IMR-90 (cell line): Measurements from ENCODE around the gene LRRTM4. TPM values are rescaled to one million over a fixed set of nuclear protein-coding genes. Genes with fewer than 3 reads are reported as not detected.

Source experiments
- ATAC-seq: fragments of 200-7000 bp; cut with Tn5 transposase; 2 replicates; pipeline ENCODE4 v1.9.1; 2020; ENCODE audit warnings: low read depth, mild to moderate bottlenecking, moderate library complexity
- BruUV-seq: library from RNA; stranded (reverse); fragments of 400-500 nt; replicated peaks from 2 replicates; lab custom pipeline; 2021; lab: Mats Ljungman, UMichigan
- CTCF ChIA-PET: fragments of 300-600 bp; formaldehyde crosslinking; extraction: SDS; loops from one replicate; lab custom pipeline; 2021; ENCODE audit warnings: antibody characterized with exemption; lab: Yijun Ruan, JAX
- POLR2A ChIA-PET: fragments of 300-600 bp; sonication (Branson Sonifier 250); formaldehyde crosslinking; loops from one replicate; lab custom pipeline; 2022; ENCODE audit warnings: antibody characterized with exemption; ENCODE audit not compliant: unreplicated experiment; lab: Charles Lee
- DNase-seq: peaks from one replicate; pipeline ENCODE4 v3.0.0; 2013
- H2AFZ ChIP-seq: replicated peaks from 2 replicates; pipeline ENCODE3; 2013; ENCODE audit warnings: low read length, mild to moderate bottlenecking; ENCODE audit not compliant: poor library complexity
- H2AK5ac ChIP-seq: 2 replicates; pipeline ENCODE4 v1.6.1; 2013; ENCODE audit warnings: low read depth, low read length, inconsistent platforms
- H2AK9ac ChIP-seq: replicated peaks from 2 replicates; pipeline ENCODE3; 2013; ENCODE audit warnings: mild to moderate bottlenecking, low read depth, low read length, moderate library complexity; ENCODE audit not compliant: poor library complexity
- H2BK120ac ChIP-seq: 2 replicates; pipeline ENCODE4 v1.6.1; 2013; ENCODE audit warnings: low read depth, low read length, inconsistent platforms
- H2BK15ac ChIP-seq: 3 replicates; pipeline ENCODE4 v1.6.1; 2013; ENCODE audit warnings: low read depth, low read length, inconsistent platforms
- H2BK20ac ChIP-seq: 2 replicates; pipeline ENCODE4 v1.6.1; 2013; ENCODE audit warnings: low read depth, mild to moderate bottlenecking, inconsistent platforms, low read length, moderate library complexity
- H2BK5ac ChIP-seq: 2 replicates; pipeline ENCODE4 v1.6.1; 2013; ENCODE audit warnings: mild to moderate bottlenecking, low read depth, low read length, inconsistent platforms; ENCODE audit not compliant: poor library complexity, severe bottlenecking
- H3K14ac ChIP-seq: replicated peaks from 2 replicates; pipeline ENCODE4 v1.6.1; 2013; ENCODE audit warnings: low read depth, low read length, inconsistent platforms
- H3K18ac ChIP-seq: 2 replicates; pipeline ENCODE4 v1.6.1; 2013; ENCODE audit warnings: low read depth, low read length, control low read depth
- H3K23ac ChIP-seq: 2 replicates; pipeline ENCODE4 v1.6.1; 2013; ENCODE audit warnings: low read depth, low read length, inconsistent platforms
- H3K27ac ChIP-seq: 2 replicates; pipeline ENCODE4 v1.5.1; 2013; ENCODE audit warnings: mild to moderate bottlenecking, control low read depth, low read length; ENCODE audit not compliant: insufficient read depth
- H3K27me3 ChIP-seq: 2 replicates; pipeline ENCODE4 v1.6.1; 2013; ENCODE audit warnings: low read length; ENCODE audit not compliant: control insufficient read depth, insufficient read depth
- H3K36me3 ChIP-seq: 2 replicates; pipeline ENCODE4 v1.6.1; 2013; ENCODE audit warnings: low read length, mixed read lengths; ENCODE audit not compliant: control insufficient read depth, insufficient read depth
- H3K4ac ChIP-seq: 2 replicates; pipeline ENCODE4 v1.6.1; 2013; ENCODE audit warnings: low read depth, low read length, inconsistent platforms
- H3K4me1 ChIP-seq: 2 replicates; pipeline ENCODE4 v1.6.1; 2013; ENCODE audit warnings: low read length, mixed read lengths; ENCODE audit not compliant: control insufficient read depth, insufficient read depth
- H3K4me2 ChIP-seq: 2 replicates; pipeline ENCODE4 v1.6.1; 2013; ENCODE audit warnings: low read depth, mild to moderate bottlenecking, control low read depth, low read length, moderate library complexity
- H3K4me3 ChIP-seq: 2 replicates; pipeline ENCODE4 v1.5.1; 2013; ENCODE audit warnings: low read depth, mild to moderate bottlenecking, control low read depth, low read length, moderate library complexity; ENCODE audit not compliant: insufficient read depth
- H3K56ac ChIP-seq: 2 replicates; pipeline ENCODE4 v1.6.1; 2013; ENCODE audit warnings: low read length, inconsistent platforms; ENCODE audit not compliant: insufficient read depth; ENCODE audit errors: extremely low read depth
- H3K79me1 ChIP-seq, 2 experiments: 2 replicates each; pipeline ENCODE4 v1.6.1; 2013; ENCODE audit warnings: low read length in 2 of 2, inconsistent platforms in 1 of 2, low read depth in 1 of 2
- H3K9ac ChIP-seq: 2 replicates; pipeline ENCODE4 v1.6.1; 2013; ENCODE audit warnings: low read depth, low read length, control low read depth
- H3K9me1 ChIP-seq: 2 replicates; pipeline ENCODE4 v1.6.1; 2013; ENCODE audit warnings: low read length, inconsistent platforms; ENCODE audit not compliant: insufficient read depth
- H3K9me3 ChIP-seq: 2 replicates; pipeline ENCODE4 v1.6.1; 2013; ENCODE audit warnings: low read length; ENCODE audit not compliant: control insufficient read depth, insufficient read depth
- H4K20me1 ChIP-seq: 2 replicates; pipeline ENCODE4 v1.6.1; 2013; ENCODE audit warnings: low read length, inconsistent platforms; ENCODE audit not compliant: insufficient read depth
- H4K5ac ChIP-seq: 2 replicates; pipeline ENCODE4 v1.6.1; 2013; ENCODE audit warnings: mild to moderate bottlenecking, low read depth, low read length, control low read depth
- H4K8ac ChIP-seq, 2 experiments: 2 replicates each; pipeline ENCODE4 v1.6.1; 2013; ENCODE audit warnings: low read depth in 2 of 2, low read length in 2 of 2, control low read depth in 1 of 2, inconsistent platforms in 1 of 2
- H4K91ac ChIP-seq: 2 replicates; pipeline ENCODE4 v1.6.1; 2013; ENCODE audit warnings: low read depth, low read length, inconsistent platforms; ENCODE audit not compliant: insufficient read depth
- CEBPB ChIP-seq: IDR thresholded peaks from 2 replicates; pipeline ENCODE4 v1.6.1; 2012; ENCODE audit warnings: low read depth, low read length, improper control_type of control experiment
- CTCF ChIP-seq: conservative IDR thresholded peaks from 2 replicates; pipeline ENCODE4 v1.5.1; 2012; ENCODE audit warnings: mild to moderate bottlenecking, low read depth, low read length, improper control_type of control experiment
- MAZ ChIP-seq: IDR thresholded peaks from 2 replicates; pipeline ENCODE4 v1.6.1; 2012; ENCODE audit warnings: low read depth, mild to moderate bottlenecking, low read length, improper control_type of control experiment, moderate library complexity, borderline replicate concordance
- MXI1 ChIP-seq: IDR thresholded peaks from 2 replicates; pipeline ENCODE4 v1.6.1; 2012; ENCODE audit warnings: low read depth, mild to moderate bottlenecking, low read length, moderate library complexity, borderline replicate concordance
- NFE2L2 ChIP-seq: fragments of 150-350 bp; IDR thresholded peaks from 2 replicates; pipeline ENCODE4 v1.6.1; 2016; ENCODE audit warnings: low read depth, mild to moderate bottlenecking, low read length
- RFX5 ChIP-seq: IDR thresholded peaks from 2 replicates; pipeline ENCODE4 v1.8.0; 2012; ENCODE audit warnings: low read depth, mild to moderate bottlenecking, low read length, moderate library complexity
- dilution Hi-C: fragments of 300-500 bp; cut with HindIII; formaldehyde crosslinking; loops from one replicate; pipeline ENCODE4 v1.14.3; 2018; ENCODE audit warnings: low sequenced_read_pairs; ENCODE audit not compliant: unreplicated experiment
- in situ Hi-C: fragments of 300-500 bp; cut with MboI; formaldehyde crosslinking; loops from 3 replicates; pipeline ENCODE4 v1.14.3; 2019; ENCODE audit warnings: low sequenced_read_pairs, inconsistent platforms, mixed read lengths
- intact Hi-C: fragments of 100-400 bp; cut with micrococcal nuclease; formaldehyde crosslinking; loops from 2 replicates; pipeline ENCODE4 v1.10.0; 2022
- polyA plus RNA-seq, 3 experiments: library from polyadenylated mRNA; depleted of rRNA; stranded (reverse); fragments of >200 nt; gene quantifications; 2 replicates each; pipeline ENCODE4 v1.2.3, GENCODE V29; 2012; ENCODE audit warnings: low replicate concordance in 1 of 3
- total RNA-seq: library from RNA; depleted of rRNA; stranded (reverse); fragments of >200 nt; gene quantifications from 2 replicates; pipeline ENCODE4 v1.2.3, GENCODE V29; 2012
- TF ChIP-seq, protein P1 (sequence below): fragments of 150-350 bp; IDR thresholded peaks from 2 replicates; pipeline ENCODE4 v1.6.1; 2017; ENCODE audit warnings: mild to moderate bottlenecking, antibody characterized with exemption, low read length, low read depth
- TF ChIP-seq, protein P2 (sequence below): fragments of 150-350 bp; IDR thresholded peaks from 2 replicates; pipeline ENCODE4 v1.6.1; 2016; ENCODE audit warnings: low read depth, mild to moderate bottlenecking, low read length, moderate library complexity, borderline replicate concordance

Gene LRRTM4
- total and polyA plus RNA-seq, 2 of the 4 experiments (the other 2 are of a cell fraction) = not detected

DNA sequence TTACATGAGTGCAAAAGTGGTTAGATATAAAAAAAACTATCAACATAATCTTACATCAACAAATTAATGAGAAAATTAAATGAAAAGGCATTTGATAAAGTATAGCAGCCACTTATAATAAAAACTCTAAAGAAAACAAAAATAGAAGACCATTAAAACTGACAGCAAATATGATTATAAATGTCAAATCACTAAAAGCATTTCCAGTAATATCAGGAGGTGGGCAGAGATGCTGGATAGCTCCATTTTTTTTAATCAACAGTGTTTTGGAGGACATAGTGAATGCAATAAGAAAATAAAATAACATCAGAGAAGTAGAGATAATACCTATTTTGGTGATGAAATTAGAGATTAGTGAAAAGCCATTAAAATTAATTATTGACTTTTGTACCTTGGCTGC is 173.4 kb downstream of the LRRTM4 start:
- Histone ChIP-seq H2AK5ac (no peak overlapping the region), H3K4me1 (no peaks in the 10 kb centered on the region), H3K4me3 (no peak overlapping the region), H3K14ac (no peak overlapping the region), H3K9ac (no peak overlapping the region), H2AK9ac (no peak overlapping the region), H2AFZ (no peak overlapping the region), H3K36me3 (no peaks in the 10 kb centered on the region), H4K5ac (no peak overlapping the region), H2BK120ac (no peak overlapping the region), H2BK15ac (no peak overlapping the region), H2BK20ac (no peak overlapping the region), H3K4ac (no peak overlapping the region), H3K23ac (no peak overlapping the region), H3K4me2 (no peak overlapping the region), H4K8ac (no peak overlapping the region), H2BK5ac (no peak overlapping the region), H3K79me1 (no peaks in the 10 kb centered on the region), H3K18ac (no peak overlapping the region), H4K91ac (no peak overlapping the region), H3K27me3 (no peaks in the 10 kb centered on the region), H4K20me1 (no peaks in the 10 kb centered on the region), H3K9me1 (no peaks in the 10 kb centered on the region), H3K56ac (no peak overlapping the region), H3K27ac (no peak overlapping the region), H3K9me3 (no peaks in the 10 kb centered on the region)
- no TSS peak for BruUV-seq
- DNase-seq (no peak), ATAC-seq (no peak)
- ChIA-PET POLR2A (no interaction called here), CTCF (interaction anchor here (0.6 kb wide), 1 partner anchor 332 kb away, joined by 4 read pairs; no protein-coding TSS in a partner anchor)
- dilution Hi-C loops (no loop called here), in situ Hi-C loops (no loop called here), intact Hi-C loops (no loop called here)
- TF ChIP-seq CTCF = no peak
- TF ChIP-seq, protein P1, sequence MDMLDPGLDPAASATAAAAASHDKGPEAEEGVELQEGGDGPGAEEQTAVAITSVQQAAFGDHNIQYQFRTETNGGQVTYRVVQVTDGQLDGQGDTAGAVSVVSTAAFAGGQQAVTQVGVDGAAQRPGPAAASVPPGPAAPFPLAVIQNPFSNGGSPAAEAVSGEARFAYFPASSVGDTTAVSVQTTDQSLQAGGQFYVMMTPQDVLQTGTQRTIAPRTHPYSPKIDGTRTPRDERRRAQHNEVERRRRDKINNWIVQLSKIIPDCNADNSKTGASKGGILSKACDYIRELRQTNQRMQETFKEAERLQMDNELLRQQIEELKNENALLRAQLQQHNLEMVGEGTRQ = no peak
- TF ChIP-seq, protein P2, sequence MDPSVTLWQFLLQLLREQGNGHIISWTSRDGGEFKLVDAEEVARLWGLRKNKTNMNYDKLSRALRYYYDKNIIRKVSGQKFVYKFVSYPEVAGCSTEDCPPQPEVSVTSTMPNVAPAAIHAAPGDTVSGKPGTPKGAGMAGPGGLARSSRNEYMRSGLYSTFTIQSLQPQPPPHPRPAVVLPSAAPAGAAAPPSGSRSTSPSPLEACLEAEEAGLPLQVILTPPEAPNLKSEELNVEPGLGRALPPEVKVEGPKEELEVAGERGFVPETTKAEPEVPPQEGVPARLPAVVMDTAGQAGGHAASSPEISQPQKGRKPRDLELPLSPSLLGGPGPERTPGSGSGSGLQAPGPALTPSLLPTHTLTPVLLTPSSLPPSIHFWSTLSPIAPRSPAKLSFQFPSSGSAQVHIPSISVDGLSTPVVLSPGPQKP = no peak
- no peak for TF ChIP-seq NFE2L2
- TF ChIP-seq RFX5 = no peak
- TF ChIP-seq CEBPB = no peak
- no peak for TF ChIP-seq MAZ
- no peak for TF ChIP-seq MXI1
